DMS114 treated with DMSO at 0.1 percent for 48 hours (cell line): Measurements from ENCODE around the gene GET4.

ENCODE experiments used
- DNase-seq: peaks from one replicate; lab custom pipeline; 2025; ENCODE audit not compliant: unreplicated experiment; lab: John Stamatoyannopoulos, UW

GET4 gene, protein sequence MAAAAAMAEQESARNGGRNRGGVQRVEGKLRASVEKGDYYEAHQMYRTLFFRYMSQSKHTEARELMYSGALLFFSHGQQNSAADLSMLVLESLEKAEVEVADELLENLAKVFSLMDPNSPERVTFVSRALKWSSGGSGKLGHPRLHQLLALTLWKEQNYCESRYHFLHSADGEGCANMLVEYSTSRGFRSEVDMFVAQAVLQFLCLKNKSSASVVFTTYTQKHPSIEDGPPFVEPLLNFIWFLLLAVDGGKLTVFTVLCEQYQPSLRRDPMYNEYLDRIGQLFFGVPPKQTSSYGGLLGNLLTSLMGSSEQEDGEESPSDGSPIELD

DNA sequence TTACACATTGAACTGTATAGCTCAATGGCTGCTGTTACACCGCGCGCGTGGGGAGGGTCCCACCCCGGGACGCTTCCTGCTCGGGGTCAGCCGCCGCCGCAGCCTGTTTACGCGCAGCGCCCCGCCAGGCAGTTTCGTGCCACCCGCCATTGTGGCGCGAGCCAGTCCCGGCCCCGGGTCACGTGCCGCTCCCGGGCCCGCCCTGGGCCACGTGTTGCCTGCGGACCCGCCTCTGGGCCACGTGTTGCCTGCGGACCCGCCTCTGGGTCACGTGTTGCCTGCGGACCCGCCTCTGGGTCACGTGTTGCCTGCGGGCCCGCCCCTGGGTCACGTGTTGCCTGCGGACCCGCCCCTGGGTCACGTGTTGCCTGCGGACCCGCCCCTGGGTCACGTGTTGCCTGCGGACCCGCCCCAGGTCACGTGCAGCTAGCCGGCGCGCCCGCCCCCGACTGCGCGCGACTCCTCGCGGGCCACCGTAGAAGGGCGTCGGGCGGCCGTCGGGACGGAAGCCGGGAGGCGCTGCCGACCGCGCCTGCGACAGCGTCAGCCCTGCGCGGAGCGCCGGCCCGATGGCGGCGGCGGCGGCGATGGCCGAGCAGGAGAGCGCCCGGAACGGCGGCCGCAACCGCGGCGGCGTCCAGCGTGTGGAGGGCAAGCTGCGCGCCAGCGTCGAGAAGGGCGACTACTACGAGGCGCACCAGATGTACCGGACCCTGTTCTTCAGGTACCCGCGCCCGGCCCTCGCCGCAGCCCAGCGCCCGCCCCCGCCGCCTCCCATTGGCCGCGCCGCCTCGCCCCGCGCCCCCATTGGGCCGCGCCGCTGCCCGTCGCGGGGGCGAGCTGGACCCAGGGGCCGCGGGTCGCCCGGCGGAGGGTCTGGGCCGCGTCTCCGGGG lies at the start of gene GET4:
TSS of gene GET4 (plus strand) at position 478 of the 895 bp plus-strand sequence. CDS start at position 570, 92 bp downstream.
- peak; percentile 54 for DNase-seq

DNA sequence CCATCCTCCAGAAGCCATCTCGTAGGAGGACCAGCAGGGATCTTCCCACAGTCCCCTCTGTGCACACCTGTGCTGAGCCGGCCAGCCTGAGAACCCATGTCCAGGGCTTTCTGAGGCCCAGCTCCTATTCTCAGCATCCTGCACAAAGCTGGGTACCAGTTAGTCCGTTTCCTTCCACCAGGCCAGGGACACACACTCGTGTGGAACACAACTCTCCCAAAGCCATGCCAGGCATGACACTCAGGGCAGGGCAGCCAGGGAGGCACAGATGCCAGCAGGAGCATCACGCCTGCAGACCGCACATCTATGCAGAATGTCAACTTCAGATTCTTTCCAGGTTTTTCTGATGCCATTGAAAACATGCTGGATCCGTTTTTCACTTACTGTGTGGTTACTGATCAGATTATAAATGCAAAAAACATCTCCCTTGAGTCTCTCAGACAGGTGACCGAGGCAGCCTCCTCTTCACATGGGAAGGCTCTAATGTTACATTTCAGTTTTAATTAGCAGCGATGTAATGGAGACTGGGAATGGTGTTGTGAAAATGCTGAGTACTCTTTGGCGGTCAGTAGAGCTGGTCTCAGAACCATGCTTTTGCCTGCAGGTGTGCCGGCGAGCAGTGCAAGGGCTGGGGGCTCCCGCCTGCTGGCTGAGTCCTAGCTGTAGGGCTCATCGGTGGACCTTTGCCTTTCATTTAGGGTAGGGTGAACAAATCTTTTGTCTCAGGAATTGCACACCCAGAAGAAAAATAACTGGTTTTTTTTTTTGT lies 47.4 kb upstream of the GET4 start:
- DNase-seq, result no peak

DNA sequence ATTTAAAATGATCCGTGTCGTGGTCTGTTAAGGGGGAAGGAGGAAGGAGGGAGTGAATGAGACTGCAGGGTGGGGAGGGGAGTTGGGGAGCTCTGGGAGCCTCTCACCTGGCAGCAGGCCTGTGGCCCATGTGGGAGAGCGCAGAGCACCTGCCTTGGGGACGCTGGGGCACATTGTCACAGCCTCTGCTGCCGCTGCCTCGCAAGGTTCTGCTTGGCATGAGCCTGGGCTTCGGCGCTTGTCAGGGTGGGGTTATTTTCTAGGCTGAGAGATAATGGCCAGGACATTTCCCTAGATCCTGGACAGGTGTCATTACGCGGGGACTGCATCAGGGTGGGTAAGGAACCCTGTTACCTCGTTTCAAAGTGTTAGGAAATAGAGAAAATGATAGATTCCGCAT lies 46.3 kb upstream of the GET4 start:
- DNase-seq, result no peak

DNA sequence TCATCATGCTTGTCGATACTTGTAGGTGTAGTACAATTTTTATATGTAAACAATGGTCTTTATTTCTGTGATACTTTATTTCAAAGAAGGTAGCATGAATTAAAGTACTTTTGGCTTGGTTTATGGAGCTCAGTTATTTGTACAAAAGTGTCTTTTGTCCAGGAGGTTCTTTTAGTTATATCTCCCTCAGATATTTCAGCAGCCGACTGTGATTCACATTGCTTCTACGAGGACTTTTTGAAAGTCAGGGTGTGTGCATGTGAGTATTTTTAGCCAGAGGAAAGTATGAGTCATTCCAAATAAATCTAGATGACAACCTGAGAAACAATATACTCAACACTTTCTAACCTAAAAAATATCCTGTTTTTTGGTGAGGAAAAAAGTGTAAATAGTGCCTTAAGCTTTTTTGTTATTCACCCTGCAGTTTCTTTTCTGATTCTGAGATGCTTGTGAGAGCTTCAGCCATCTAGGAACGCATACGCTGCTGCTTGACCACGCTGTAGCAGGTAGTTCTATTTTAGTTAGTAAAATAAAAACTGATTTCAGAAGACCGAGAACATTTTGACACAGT lies 44.7 kb upstream of the GET4 start:
- no peak for DNase-seq

DNA sequence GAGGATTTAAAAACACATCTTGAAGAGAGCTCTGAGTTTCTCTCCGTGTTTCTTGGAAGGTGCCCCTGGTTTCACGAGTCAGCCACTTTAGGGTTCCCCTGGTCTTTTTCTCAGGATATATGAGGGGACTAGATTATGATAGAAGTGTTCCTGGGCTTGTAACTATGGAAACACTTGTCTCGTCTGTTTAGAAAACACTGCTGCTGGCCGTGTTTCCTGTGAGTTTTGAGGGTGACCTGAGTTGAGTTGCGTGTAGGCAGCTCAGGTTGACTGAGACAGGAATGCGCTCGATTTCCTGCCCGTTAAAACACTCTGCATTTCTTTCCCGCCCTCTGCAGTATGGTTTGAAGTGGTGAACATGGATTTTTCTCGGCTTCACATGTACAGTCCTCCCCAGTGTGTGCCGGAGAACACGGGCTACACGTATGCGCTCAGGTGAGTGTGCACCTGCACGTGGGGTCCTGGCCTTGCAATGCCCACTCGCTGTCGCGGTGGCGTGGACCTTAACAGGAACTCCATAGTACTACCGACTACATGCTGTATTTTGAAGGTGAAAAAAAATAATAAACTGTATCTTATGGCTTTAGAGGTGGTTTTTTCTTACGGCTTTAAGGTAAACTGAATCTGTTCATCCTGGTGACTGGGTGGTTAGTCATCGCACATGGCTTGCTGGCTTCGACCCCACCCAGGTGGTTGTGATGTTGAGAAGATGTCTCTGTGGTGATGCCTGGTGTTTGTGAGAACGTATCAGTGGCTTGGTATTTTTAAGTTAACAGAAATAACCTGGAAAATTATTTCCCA lies 44.0 kb upstream of the GET4 start, which contains the start of gene SUN1:
TSS of gene SUN1 (plus strand) at position 310 of the 801 bp plus-strand sequence. CDS start at position 359, 49 bp downstream.
- DNase-seq, result no peak

DNA sequence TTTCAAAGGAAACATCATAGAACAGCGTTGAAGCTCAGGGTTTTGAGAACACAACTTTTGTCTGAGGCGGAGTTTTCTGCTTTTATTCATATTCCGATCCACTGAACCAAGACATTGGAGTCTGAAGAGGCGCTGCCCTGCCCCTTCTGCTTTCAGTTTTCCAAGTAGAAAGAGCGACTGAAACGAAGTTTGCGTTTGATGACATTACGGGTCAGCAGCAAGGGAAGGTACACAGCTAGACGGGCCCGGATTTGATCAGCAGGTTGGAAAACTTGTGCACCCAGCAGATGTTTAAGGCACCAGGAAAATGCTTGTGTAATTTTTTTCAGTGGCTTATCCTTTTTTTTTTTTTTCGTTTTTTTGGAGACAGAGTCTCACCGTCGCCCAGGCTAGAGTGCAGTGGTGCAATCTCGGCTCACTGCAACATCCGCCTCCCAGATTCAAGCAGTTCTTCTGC lies 43.4 kb upstream of the GET4 start:
- DNase-seq, result no peak

DNA sequence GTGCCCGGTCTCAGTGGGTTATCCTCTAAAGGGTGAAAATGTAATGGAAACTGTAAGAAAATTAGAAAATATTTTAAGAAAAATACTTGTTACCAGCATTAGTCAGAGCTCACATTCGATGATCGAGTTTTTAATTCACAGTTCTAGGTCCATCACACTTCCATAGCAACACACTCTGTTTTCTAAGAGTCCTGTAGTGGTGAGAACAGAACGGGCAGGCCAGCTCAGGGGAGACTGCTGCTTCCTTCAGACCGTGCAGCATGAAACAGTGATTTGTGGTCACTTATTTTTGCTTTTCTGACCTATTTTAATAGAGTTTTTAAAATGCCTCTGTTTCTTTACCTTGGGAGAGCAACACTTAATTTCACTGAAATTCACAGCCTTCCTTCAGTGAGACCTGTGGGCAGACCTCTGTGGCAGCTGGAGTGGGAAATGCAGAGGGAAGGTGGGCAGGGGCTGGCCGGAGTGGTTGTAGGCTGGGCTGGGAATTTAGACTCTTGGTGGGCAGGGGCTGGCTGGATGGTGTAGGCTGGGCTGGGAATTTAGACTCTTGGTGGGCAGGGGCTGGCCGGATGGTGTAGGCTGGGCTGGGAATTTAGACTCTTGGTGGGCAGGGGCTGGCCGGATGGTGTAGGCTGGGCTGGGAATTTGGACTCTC lies 42.6 kb upstream of the GET4 start:
- no peak for DNase-seq

DNA sequence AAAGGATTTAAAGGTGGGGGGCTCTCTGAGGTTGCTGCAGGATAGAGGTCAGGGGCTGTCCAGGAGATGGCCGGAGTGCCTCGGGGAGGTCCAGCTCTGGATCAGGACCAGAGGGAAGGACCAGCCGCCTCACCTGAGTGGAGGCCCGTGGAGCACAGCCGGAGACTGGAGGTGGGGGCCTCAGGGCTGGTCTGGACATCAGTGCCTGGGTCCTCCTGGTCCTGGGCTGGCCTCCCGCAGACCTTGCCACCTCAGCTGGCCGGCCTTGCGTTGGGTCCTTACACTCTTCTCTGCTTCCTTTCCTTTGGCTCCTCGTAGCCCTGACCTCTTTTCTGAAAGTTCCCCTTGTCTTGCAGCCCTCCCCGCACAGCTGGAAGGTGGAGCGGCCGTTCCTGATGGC lies 42.1 kb upstream of the GET4 start:
- DNase-seq, result no peak

DNA sequence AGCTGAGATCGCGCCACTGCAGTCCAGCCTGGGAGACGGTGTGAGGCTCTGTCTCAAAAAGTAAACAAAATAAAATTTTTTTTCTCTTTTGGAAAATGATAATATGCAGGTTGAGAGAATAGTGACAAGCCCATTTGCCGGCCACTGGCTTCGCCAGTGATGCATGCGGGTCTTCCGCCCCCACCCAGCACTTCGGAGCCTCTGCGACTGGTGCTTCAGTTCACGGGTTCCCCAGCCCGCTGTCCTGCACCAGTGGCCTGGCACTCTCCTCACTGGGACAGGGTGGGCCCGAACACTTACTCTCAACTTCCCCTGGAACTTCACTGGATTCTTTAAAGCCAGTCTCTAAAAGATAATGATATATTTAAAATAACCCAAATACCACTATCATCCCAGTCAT lies 41.3 kb upstream of the GET4 start:
- DNase-seq, result no peak

DNA sequence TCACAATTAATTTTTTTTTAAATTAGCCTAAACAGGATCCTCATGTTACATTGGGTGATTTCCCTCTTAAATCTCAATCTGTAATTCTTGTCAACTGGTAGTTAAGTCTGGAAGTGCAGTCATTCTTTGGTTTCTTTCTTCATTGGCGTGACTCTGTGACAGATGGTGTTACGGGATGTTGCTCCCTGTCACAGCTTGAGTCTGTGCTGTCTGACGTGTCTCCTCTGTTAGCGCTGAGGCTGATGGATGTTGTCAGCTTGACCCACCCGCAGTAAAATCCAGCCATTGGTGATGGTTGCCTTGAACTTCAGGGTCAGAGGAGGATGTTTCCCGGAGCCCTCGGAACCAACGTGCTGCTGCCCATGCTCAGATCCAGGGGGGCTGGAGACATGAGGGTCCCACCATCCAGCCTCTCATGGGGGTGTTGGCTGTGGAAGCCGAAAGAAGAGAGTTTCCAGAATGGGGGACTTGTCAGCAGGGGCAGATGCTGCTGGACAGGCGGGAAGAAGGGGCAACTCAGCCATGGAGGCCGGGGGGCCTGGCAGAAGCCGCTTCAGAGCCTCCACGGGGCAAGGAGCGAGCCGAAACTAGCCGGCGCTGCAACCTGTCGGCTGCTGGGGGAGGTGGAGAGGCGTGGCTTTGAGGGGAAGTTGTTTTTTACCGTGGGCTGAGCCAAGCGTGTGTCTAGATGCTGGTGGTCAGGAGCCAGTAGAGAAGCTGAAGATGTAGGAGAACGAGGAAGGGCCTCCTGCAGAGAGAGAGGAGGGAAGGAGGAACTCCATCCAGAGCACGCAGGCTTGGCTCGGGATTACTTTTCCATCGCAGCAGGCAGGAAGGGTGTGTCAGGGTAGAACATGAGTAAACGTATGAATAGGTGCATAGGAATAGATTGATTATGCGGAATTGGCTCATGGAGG lies 40.6 kb upstream of the GET4 start:
- DNase-seq, result no peak

DNA sequence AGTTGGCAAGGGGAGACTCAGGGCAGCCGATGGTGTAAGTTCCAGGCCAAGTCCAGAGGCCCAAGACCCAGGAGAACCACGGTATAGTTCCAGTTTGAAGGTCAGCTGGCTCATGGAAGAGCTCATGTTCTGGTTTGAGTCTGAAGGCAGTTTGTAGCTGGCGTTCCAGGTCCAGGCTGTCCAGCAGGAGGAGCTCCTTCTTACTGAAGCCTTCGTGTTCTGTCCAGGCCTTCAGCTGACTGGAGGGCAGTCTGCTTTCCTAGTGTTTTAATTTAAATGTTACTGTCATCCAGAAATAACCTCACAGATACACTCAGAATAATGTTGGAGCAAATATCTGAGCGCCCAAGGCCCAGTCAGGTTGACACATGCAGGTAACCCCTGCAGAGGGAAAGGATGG lies 39.9 kb upstream of the GET4 start:
- peak; percentile 14 for DNase-seq

DNA sequence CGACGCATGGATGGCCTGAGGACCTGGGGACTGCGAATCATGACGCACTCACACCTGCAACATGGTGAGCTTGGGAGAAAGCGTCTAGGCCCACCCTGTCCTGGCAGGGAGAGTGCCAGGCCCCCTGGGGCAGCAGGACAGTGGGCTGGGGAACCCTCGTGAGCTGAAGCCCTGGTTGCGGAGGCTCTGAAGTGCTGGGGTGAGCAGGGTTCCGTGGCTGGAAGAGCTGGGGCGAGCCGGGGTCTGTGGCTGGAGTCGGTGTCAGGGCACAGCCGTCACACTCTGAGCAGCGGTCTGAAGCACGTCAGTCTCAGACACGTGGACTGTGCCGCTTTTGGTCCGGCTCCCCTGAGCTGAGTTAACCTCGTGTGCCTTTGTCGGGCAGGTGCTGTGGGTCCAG lies 39.4 kb upstream of the GET4 start:
- no peak for DNase-seq

DNA sequence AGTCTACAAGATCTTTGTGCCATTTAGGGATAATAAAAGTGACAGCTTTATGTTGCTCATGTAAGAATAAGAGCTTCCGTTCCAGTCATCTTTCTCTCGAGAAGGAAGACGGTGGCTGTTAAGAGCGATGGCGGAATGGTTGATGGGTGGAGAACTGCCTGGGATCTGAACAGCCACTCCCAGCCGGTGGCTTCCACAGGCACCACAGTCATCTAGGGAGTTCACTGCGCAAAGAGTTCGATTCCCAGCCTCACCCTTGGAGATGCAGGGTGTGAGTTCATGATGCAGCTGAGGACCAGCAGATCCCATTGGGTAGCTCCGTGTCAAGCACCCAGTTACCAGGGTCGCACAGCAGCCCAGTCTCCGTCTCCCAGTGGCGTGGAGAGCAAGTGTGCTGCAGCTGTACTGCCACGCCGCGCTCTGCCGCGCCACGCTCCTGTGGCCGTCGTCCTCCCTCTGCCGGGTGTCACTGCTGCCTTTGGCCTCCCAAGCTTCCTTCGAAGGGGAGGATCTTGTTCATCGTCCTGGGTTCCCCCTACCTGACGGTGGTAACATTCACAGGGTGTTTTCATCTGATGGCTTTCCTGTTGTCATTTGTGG lies 36.3 kb upstream of the GET4 start:
- no peak for DNase-seq

DNA sequence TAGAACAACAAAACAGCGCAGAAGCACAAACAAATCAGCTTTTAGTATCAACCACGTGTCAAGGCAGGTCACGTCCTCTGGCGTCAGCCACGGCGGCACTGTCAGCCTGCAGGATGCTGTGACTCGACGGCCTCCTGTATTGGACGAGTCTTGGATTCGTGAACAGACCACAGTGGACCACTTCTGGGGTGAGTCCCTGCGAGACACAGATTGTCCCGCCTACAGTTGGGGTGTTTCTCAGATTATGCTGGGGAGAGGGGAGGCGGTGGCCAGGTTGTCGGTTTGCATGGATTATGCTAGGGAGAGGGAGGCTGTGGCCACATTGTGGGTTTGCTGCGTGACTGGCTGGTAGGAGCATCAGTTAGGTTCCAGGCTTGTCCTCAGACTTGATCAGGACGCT lies 34.4 kb upstream of the GET4 start:
- DNase-seq, result no peak

DNA sequence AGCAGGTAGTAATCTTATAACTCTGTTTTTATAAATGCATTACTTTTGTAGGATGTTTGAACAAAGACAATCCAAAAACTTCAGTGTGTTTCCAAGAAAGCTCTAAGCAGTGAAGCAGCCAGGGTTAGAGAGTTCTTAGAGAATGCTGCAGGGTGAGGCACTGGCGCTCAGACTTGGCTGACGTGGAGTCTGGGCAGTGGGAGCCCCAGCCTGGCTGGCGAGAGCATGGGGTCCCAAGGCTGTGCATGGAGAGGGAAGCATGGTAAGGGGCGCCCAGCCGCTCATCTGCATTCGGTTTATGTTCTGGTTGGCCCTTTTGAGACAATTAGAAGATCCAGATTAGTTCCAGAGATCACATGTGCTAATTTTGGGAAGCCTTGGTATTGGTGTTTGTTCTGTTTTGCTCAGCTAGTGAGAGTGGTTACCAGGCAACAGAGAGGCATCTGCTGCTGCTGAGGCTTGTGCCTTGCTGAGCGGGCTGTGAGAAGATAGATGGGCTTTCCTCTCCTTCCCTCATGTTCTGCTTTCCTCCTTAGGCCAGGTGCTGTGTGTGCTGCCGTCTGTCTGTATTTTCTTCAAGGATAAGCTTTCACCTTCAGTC lies 33.8 kb upstream of the GET4 start:
- no peak for DNase-seq

DNA sequence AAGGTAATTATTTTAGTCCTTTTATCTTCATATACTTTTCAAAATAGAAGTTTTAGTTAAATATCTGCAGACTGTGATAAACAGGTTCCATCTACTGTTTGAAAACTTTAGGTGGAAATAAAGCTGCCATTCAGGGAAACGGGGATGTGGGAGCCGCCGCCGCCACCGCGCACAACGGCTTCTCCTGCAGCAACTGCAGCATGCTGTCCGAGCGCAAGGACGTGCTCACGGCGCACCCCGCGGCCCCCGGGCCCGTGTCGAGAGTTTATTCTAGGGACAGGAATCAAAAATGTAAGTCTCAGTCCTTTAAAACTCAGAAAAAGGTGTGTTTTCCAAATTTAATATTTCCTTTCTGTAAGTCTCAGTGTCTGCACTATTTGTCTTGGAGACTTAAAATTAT lies 33.1 kb upstream of the GET4 start:
- DNase-seq, result no peak

DNA sequence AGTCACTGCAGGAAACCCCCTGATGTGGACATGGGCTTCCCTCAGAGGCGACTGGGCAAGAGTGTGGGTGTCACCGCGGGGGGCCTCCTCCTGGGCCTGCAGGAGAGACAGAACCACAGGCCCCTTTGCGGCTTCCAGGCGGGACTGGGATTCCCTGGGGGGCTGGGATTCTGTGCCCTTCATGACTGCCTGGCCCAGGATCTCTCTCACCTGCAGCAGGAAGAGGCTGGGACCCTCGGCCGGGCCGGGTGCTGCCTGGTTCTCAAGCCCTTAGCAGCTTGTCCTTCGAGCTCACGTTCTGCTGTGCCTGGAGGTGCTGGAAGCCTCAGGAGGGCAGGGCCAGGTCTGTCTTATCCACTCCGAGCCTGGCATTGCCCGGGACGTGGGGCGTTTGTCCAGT lies 32.3 kb upstream of the GET4 start:
- DNase-seq, result no peak

DNA sequence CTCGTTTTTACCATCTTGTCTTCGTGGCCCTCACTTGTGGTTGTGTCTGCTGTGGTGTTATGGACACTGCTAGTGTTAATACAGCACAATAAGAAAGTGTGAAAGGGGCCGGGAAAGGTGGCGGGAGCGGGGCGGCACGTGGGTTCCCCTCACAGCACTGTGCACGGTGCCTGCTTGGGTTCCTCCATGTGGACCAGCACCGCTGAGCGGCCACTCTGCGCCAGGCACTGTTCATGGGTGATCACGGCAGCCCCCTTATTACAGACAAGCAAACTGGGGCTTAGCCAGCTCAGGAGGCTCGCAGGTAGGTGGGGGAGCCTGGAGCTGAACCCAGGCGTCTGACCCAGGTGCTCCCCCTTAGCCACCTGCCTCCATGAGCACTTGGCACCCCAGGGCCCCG lies 31.8 kb upstream of the GET4 start:
- no peak for DNase-seq
